Neuronal stem cell (in vitro differentiated cells): ENCODE data around the gene LPA.

Experiments
- DNase-seq: peaks from one replicate; pipeline ENCODE4 v3.0.0-alpha.2; 2013; ENCODE audit warnings: low spot score
- H2AFZ ChIP-seq: one replicate; pipeline ENCODE4 v1.6.1; 2013; ENCODE audit warnings: mild to moderate bottlenecking, low read length, inconsistent platforms
- H2AK5ac ChIP-seq: 2 replicates; pipeline ENCODE4 v1.6.1; 2013; ENCODE audit warnings: low read depth, mild to moderate bottlenecking, inconsistent platforms, low read length, moderate library complexity, mixed read lengths
- H2BK120ac ChIP-seq: 2 replicates; pipeline ENCODE4 v1.6.1; 2013; ENCODE audit warnings: low read depth, mild to moderate bottlenecking, inconsistent platforms, low read length, moderate library complexity, mixed read lengths
- H2BK12ac ChIP-seq: one replicate; pipeline ENCODE4 v1.6.1; 2013; ENCODE audit warnings: low read length, inconsistent platforms
- H2BK15ac ChIP-seq: 2 replicates; pipeline ENCODE4 v1.6.1; 2013; ENCODE audit warnings: mild to moderate bottlenecking, low read length, inconsistent platforms, mixed read lengths
- H2BK5ac ChIP-seq: one replicate; pipeline ENCODE4 v1.6.1; 2013; ENCODE audit warnings: inconsistent platforms, mild to moderate bottlenecking, low read length, moderate library complexity
- H3K14ac ChIP-seq: one replicate; pipeline ENCODE4 v1.6.1; 2013; ENCODE audit warnings: low read length, inconsistent platforms
- H3K18ac ChIP-seq: 2 replicates; pipeline ENCODE4 v1.6.1; 2013; ENCODE audit warnings: low read length, inconsistent platforms
- H3K23ac ChIP-seq: 2 replicates; pipeline ENCODE4 v1.6.1; 2013; ENCODE audit warnings: low read depth, mild to moderate bottlenecking, mixed read lengths, low read length, inconsistent platforms; ENCODE audit not compliant: poor library complexity
- H3K27ac ChIP-seq: replicated peaks from 3 replicates; pipeline ENCODE4 v1.5.1; 2013; ENCODE audit warnings: low read length, inconsistent platforms
- H3K27me3 ChIP-seq, 3 experiments: 2 replicates each; pipeline ENCODE4 v1.6.1; 2013; ENCODE audit warnings: low read length in 3 of 3, mild to moderate bottlenecking in 2 of 3, inconsistent platforms in 1 of 3, low read depth in 1 of 3, mixed read lengths in 1 of 3, moderate library complexity in 1 of 3; ENCODE audit not compliant: control insufficient read depth in 3 of 3, insufficient read depth in 3 of 3
- H3K36me3 ChIP-seq, 2 donors: replicated peaks in 1 of 2; 2 replicates each; pipeline ENCODE4 v1.6.1; 2013; ENCODE audit warnings: low read length in 2 of 2; ENCODE audit not compliant: control insufficient read depth in 2 of 2, insufficient read depth in 2 of 2
- H3K4ac ChIP-seq: 2 replicates; pipeline ENCODE4 v1.6.1; 2013; ENCODE audit warnings: inconsistent platforms, mild to moderate bottlenecking, low read length, moderate library complexity
- H3K4me1 ChIP-seq, 2 donors: 1 replicate in 1 of 2; 2 replicates in 1 of 2; pipeline ENCODE4 v1.6.1; 2013; ENCODE audit warnings: low read length in 2 of 2, low read depth in 1 of 2; ENCODE audit not compliant: control insufficient read depth in 2 of 2, insufficient read depth in 1 of 2
- H3K4me2 ChIP-seq: one replicate; pipeline ENCODE4 v1.6.1; 2013; ENCODE audit warnings: mild to moderate bottlenecking, low read length, inconsistent platforms; ENCODE audit not compliant: insufficient read depth, poor library complexity, severe bottlenecking
- H3K4me3 ChIP-seq, 2 donors: 2 replicates each; pipeline ENCODE4 v1.5.1; 2013; ENCODE audit warnings: low read length in 2 of 2, mild to moderate bottlenecking in 2 of 2, inconsistent platforms in 1 of 2, moderate library complexity in 1 of 2
- H3K79me1 ChIP-seq: one replicate; pipeline ENCODE4 v1.6.1; 2013; ENCODE audit warnings: low read depth, mild to moderate bottlenecking, inconsistent platforms, low read length, moderate library complexity
- H3K9ac ChIP-seq: one replicate; pipeline ENCODE4 v1.6.1; 2013; ENCODE audit warnings: mild to moderate bottlenecking, low read depth, low read length, inconsistent platforms; ENCODE audit not compliant: poor library complexity
- H3K9me3 ChIP-seq, 2 donors: replicated peaks in 1 of 2; 2 replicates each; pipeline versions ENCODE3 to v1.6.1; 2013; ENCODE audit warnings: low read length in 2 of 2, mild to moderate bottlenecking in 2 of 2, inconsistent platforms in 1 of 2, low read depth in 1 of 2, mixed read lengths in 1 of 2, moderate library complexity in 1 of 2; ENCODE audit not compliant: control insufficient read depth in 2 of 2, insufficient read depth in 1 of 2
- H4K8ac ChIP-seq: one replicate; pipeline ENCODE4 v1.6.1; 2013; ENCODE audit warnings: low read depth, mild to moderate bottlenecking, inconsistent platforms, low read length, moderate library complexity
- H4K91ac ChIP-seq: one replicate; pipeline ENCODE4 v1.6.1; 2013; ENCODE audit warnings: low read length, low read depth, mild to moderate bottlenecking, inconsistent platforms; ENCODE audit not compliant: poor library complexity
- WGBS, 2 donors: extraction: QIAGEN DNeasy Blood & Tissue Kit; methylation state at CpG; one replicate each; pipeline ENCODE4 v1.1.7; 2013; ENCODE audit warnings: missing lambda C conversion rate in 2 of 2, mixed read lengths in 1 of 2; ENCODE audit not compliant: insufficient read length in 2 of 2, insufficient replicate concordance in 1 of 2; ENCODE audit errors: extremely low coverage in 2 of 2; 5-methylcytosine and 5-hydroxymethylcytosine counted together

LPA gene

DNA sequence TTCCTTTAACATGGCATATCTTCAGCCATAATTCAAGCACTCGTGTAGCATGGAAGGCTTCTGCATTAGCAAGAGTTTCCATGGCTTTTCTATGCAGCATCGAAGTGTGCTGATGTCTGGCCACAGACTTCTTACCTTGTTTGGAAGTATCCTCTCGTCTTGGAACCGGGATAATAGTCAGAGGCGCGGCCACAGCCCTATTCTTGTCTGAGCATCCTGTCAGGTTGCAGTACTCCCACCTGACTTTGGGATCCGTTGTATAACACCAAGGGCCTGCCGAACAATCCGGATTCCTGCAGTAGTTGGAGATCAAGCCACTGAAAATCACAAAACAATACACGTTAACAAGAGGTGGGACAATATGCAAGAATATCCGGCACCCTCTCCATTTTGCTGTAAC is 177.0 kb downstream of the LPA start:
- Histone ChIP-seq H3K14ac (no peak overlapping the region), H3K9me3 (no peaks in the 10 kb centered on the region), H2BK5ac (no peak overlapping the region), H3K9ac (no peak overlapping the region), H3K4me2 (no peak overlapping the region), H3K36me3 (no peaks in the 10 kb centered on the region), H3K4me1 (no peaks in the 10 kb centered on the region), H3K27me3 (no peaks in the 10 kb centered on the region), H2BK120ac (no peak overlapping the region), H3K4me3 (no peak overlapping the region), H4K8ac (no peak overlapping the region), H2AFZ (no peak overlapping the region), H3K23ac (no peak overlapping the region), H3K4ac (no peak overlapping the region), H2BK15ac (no peak overlapping the region), H3K18ac (no peak overlapping the region), H2BK12ac (no peak overlapping the region), H4K91ac (no peak overlapping the region), H2AK5ac (no peak overlapping the region), H3K79me1 (no peaks in the 10 kb centered on the region), H3K27ac (no peak overlapping the region)
- WGBS, 2 donors: no CpG with 5 or more reads among the region's 11 CpGs
- no peak for DNase-seq
